ENCODE results near the gene CPAMD8. TPM values are rescaled to one million over a fixed set of nuclear protein-coding genes. Genes with fewer than 3 reads are reported as not detected.

Gene CPAMD8
- total RNA-seq, 4 donors from 2014 or later, result 6.0 to 15.6 (median 7.6) TPM

GRCh38 chr19:16915734-16916133 is 110.9 kb downstream of the CPAMD8 start:
- ATAC-seq (no peak), DNase-seq (no peak)
- no peaks in the 10 kb centered on the region for H3K36me3 ChIP-seq
- TF ChIP-seq, protein P1, sequence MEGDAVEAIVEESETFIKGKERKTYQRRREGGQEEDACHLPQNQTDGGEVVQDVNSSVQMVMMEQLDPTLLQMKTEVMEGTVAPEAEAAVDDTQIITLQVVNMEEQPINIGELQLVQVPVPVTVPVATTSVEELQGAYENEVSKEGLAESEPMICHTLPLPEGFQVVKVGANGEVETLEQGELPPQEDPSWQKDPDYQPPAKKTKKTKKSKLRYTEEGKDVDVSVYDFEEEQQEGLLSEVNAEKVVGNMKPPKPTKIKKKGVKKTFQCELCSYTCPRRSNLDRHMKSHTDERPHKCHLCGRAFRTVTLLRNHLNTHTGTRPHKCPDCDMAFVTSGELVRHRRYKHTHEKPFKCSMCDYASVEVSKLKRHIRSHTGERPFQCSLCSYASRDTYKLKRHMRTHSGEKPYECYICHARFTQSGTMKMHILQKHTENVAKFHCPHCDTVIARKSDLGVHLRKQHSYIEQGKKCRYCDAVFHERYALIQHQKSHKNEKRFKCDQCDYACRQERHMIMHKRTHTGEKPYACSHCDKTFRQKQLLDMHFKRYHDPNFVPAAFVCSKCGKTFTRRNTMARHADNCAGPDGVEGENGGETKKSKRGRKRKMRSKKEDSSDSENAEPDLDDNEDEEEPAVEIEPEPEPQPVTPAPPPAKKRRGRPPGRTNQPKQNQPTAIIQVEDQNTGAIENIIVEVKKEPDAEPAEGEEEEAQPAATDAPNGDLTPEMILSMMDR (IDR thresholded peaks at IDR 0.05 in 4 of 5, conservative IDR thresholded peaks at IDR 0.05 in 1 of 5), result no peak
- TF ChIP-seq POLR2A (IDR thresholded peaks at IDR 0.05), result no peak
- no peak overlapping the region for H3K27ac ChIP-seq
- H3K9me3 ChIP-seq, result peaks cover 0 to 10% (median 3%) of the 10 kb centered on the region in 3 donors
- H3K27me3 ChIP-seq, result peaks cover 0 to 4% (median 0%) of the 10 kb centered on the region in 3 donors
- no peaks in the 10 kb centered on the region for H3K4me1 ChIP-seq
- intact Hi-C loops (cut with DNase I; ENCODE audit: low total_unique reads), result no loop called here
- in situ Hi-C loops (cut with MboI; ENCODE audit: low sequenced_read_pairs in 4 of 4), result no loop called here
- no peak overlapping the region for H3K4me3 ChIP-seq

GRCh38 chr19:16915135-16915534 is 111.5 kb downstream of the CPAMD8 start:
- no peak overlapping the region for H3K4me3 ChIP-seq
- no peaks in the 10 kb centered on the region for H3K36me3 ChIP-seq
- DNase-seq (no peak), ATAC-seq (no peak)
- H3K27me3 ChIP-seq, result peaks cover 0 to 4% (median 0%) of the 10 kb centered on the region in 3 donors
- no peak overlapping the region for H3K27ac ChIP-seq
- intact Hi-C loops (cut with DNase I; ENCODE audit: low total_unique reads), result no loop called here
- no peaks in the 10 kb centered on the region for H3K4me1 ChIP-seq
- peaks cover 0 to 10% (median 3%) of the 10 kb centered on the region in 3 donors for H3K9me3 ChIP-seq
- TF ChIP-seq, protein P1 (IDR thresholded peaks at IDR 0.05 in 4 of 5, conservative IDR thresholded peaks at IDR 0.05 in 1 of 5), result no peak
- TF ChIP-seq POLR2A (IDR thresholded peaks at IDR 0.05), result no peak
- in situ Hi-C loops (cut with MboI; ENCODE audit: low sequenced_read_pairs in 4 of 4), result no loop called here

- H3K27me3 ChIP-seq, result peaks cover 0 to 4% (median 0%) of the 10 kb centered on the region in 3 donors
- intact Hi-C loops (cut with DNase I; ENCODE audit: low total_unique reads), result no loop called here
- in situ Hi-C loops (cut with MboI; ENCODE audit: low sequenced_read_pairs in 4 of 4), result no loop called here
- no peak overlapping the region for H3K4me3 ChIP-seq
- H3K36me3 ChIP-seq, result no peaks in the 10 kb centered on the region
- H3K9me3 ChIP-seq, result peaks cover 0 to 10% (median 3%) of the 10 kb centered on the region in 3 donors
- ATAC-seq (no peak), DNase-seq (no peak)
- TF ChIP-seq, protein P1 (IDR thresholded peaks at IDR 0.05 in 4 of 5, conservative IDR thresholded peaks at IDR 0.05 in 1 of 5), result no peak
- no peak for TF ChIP-seq POLR2A (IDR thresholded peaks at IDR 0.05)
- no peaks in the 10 kb centered on the region for H3K4me1 ChIP-seq
- no peak overlapping the region for H3K27ac ChIP-seq
Observed at GRCh38 chr19:16914421-16914820, 112.2 kb downstream of the CPAMD8 start.

GRCh38 chr19:16912780-16913179 is 113.8 kb downstream of the CPAMD8 start:
- Histone ChIP-seq H3K9me3 (peaks cover 0 to 4% (median 3%) of the 10 kb centered on the region in 3 donors), H3K4me1 (no peaks in the 10 kb centered on the region), H3K4me3 (no peak overlapping the region), H3K27me3 (no peaks in the 10 kb centered on the region), H3K27ac (no peak overlapping the region), H3K36me3 (no peaks in the 10 kb centered on the region)
- DNase-seq (no peak), ATAC-seq (no peak)
- TF ChIP-seq, protein P1 (IDR thresholded peaks at IDR 0.05 in 4 of 5, conservative IDR thresholded peaks at IDR 0.05 in 1 of 5), result no peak
- TF ChIP-seq POLR2A (IDR thresholded peaks at IDR 0.05), result no peak
- in situ Hi-C loops (cut with MboI; ENCODE audit: low sequenced_read_pairs in 4 of 4), result no loop called here
- intact Hi-C loops (cut with DNase I; ENCODE audit: low total_unique reads), result no loop called here

DNA sequence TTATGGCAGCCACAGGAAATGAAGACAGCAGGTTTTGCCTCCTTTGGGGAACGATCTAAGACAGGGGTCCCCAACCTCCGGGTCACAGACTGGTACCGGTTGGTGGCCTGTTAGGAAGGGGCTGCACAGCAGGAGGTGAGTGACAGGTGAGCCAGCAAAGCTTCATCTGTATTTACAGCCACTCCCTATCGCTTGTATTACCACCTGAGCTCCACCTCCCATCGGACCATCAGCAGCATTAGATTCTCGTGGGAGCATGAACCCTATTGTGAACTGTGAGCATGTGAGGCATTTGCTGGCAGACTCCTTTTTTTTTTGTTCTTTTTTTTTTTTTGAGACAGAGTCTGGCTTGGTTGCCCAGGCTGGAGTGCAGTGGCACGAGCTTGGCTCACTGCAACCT is 115.6 kb downstream of the CPAMD8 start:
- no peak for TF ChIP-seq POLR2A (IDR thresholded peaks at IDR 0.05)
- TF ChIP-seq, protein P1 (IDR thresholded peaks at IDR 0.05 in 4 of 5, conservative IDR thresholded peaks at IDR 0.05 in 1 of 5), result no peak
- no peak overlapping the region for H3K4me3 ChIP-seq
- H3K36me3 ChIP-seq, result no peaks in the 10 kb centered on the region
- peaks cover 0 to 4% (median 3%) of the 10 kb centered on the region in 3 donors for H3K9me3 ChIP-seq
- H3K27me3 ChIP-seq, result no peaks in the 10 kb centered on the region
- DNase-seq (no peak), ATAC-seq (no peak)
- intact Hi-C loops (cut with DNase I; ENCODE audit: low total_unique reads) (no loop called here), in situ Hi-C loops (cut with MboI; ENCODE audit: low sequenced_read_pairs in 4 of 4) (no loop called here)
- no peaks in the 10 kb centered on the region for H3K4me1 ChIP-seq
- no peak overlapping the region for H3K27ac ChIP-seq
